ENCODE data around the gene UBE2I.

Gene UBE2I

DNA sequence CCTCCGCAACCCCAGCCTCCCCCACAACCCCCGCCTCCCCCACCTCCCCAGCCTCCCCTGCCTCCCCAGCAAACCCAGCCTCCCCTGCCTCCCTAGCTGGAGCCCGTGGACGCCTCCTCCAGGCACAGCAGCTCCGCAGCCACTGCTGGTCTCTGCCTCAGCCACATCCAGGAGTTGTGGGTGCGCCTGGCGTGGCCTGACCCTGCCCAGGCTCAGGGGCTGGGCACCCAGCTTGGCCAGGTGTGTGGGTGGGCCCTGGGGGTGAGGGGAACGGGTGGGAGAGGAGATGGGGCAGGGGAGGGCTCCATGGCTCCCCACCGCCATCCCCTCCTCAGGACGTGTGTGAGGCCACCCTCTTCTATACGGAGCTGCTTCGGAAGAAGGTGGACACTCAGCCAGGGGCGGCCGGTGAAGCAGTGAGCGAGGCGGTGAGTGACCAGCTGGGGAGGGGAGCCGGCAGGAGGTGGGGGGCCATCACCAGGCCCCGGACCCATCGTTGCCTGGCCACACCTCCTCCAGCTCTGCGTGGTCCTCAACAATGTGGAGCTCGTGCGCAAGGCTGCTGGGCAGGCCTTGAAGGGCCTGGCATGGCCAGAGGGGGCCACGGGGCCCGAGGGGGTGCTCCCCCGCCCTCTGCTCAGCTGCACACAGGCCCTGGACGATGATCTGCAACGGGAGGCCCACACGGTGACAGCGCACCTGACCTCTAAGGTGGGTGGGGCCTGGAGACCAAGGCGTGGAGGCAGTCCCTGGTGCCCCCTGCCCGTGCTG, 36.4 kb downstream of the UBE2I start:
- no peak for DNase-seq

DNA sequence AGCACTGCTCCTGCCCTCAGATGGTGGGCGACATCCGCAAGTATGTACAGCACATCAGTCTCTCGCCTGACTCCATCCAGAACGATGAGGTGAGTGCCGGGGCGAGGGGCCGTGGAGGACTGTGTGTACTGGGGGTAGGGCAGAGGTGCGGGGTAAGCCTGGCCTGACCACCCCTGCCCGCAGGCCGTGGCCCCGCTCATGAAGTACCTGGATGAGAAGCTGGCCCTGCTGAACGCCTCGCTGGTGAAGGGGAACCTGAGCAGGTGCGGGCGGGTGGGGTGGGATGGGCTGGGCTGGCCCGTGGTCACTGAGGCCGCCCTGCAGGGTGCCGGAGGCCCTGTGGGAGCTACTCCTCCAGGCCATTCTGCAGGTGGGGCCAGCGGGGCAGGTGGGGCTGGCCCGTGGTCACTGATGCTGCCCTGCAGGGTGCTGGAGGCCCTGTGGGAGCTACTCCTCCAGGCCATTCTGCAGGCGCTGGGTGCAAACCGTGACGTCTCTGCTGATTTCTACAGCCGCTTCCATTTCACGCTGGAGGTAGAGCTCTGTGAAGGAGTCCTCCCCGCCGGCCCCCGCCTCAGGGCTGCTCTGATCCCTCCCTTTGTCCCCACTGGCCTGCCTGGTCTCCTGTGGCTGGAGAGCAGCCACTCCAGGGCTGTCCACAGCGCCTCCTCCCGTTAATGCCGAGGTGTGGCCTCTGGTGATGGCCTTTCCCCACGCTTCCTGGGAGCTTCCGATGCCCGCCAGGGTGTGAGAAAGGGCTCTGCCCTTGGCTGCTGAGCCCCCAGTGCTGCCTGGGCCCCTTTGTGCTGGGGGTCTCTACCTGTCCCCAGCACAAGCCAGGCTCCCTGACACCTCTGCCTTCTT, 37.2 kb downstream of the UBE2I start:
- no peak for DNase-seq

DNA sequence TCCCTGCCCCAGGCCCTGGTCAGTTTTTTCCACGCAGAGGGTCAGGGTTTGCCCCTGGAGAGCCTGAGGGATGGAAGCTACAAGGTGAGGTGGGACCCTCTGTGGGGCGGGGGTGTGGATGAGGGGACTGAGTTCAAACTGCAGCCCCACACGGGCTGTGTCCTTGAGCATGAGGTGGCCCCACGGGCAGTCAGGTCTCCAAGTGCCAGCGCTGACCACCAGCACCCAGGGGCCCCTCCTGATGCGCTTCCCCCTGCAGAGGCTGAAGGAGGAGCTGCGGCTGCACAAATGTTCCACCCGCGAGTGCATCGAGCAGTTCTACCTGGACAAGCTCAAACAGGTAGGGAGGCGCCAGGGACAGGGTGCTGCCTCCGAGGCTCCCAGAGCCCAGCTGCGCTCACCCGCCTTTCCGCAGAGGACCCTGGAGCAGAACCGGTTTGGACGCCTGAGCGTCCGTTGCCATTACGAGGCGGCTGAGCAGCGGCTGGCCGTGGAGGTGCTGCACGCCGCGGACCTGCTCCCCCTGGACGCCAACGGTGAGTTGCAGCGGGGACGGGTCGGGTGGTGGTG, 37.9 kb downstream of the UBE2I start:
- DNase-seq, result no peak

DNA sequence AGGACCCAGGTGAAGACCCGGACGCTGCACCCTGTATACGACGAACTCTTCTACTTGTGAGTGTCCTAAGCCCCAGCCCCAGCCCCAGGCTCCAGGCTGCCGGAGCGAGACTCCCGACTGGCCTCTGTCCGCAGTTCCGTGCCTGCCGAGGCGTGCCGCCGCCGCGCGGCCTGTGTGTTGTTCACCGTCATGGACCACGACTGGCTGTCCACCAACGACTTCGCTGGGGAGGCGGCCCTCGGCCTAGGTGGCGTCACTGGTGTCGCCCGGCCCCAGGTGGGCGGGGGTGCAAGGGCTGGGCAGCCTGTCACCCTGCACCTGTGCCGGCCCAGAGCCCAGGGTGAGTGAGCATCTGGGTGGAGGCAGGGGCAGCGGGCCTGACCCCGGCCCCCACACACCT, 38.5 kb downstream of the UBE2I start:
- no peak for DNase-seq

DNA sequence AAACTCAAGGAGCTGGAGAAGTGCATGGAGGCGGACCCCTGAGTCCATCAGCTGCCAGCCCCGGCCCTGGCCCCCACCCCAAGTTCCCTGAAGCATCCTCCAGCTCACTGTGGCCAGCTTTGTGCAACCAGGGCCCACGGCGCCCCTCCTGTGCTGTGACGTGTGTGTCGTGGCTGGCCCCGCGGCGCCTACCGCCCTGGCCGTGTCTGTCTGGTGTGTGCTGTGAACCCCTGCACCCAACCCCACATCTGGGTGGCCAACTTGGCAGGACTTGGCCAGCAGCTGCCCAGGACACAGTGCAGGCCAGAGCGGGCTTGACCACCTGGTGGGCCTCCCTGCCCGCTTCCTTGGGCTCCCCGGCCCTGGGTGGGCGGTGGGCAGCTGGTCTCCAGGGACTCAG, 39.0 kb downstream of the UBE2I start:
- DNase-seq, result no peak

DNA sequence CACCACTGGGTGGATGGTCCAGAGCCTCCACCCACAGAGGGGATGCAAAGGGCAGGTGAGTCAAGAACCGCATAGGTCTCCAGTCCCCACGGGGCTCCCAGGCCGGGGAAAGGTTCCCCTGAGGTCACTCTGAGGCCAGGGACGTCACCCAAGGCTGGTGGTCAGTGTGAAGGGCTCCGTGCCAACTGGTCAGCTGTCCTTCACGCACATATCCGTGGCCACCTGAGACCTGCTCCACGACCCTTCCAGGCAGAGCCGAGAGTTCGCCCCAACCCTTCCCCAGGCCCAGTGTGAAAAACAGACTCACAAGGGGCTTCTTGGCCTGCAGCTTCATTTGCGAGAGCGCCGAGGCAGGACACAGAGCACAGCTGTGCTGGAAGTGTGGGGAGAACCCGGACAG, 39.5 kb downstream of the UBE2I start:
- DNase-seq, result no peak

DNA sequence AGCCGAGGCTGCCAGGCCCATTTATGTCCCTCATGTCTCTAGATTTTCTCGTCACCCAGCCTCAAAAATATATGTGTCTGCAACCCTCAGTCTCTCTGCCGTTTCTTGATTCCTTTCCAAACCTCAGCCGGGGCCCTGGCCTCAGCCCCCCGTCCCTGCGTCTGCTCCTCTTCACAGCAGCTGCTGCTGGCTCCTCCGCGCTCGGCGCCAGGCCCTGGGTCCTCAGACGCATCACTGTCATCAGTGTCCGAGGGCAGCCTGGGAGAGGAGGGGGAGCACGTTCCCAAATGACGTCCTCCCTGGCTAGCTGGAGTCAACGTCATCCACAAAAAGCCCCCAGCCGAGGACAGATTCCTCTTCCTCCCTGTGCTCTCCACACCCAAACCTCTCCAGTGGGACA, 39.9 kb downstream of the UBE2I start:
- DNase-seq, result no peak

DNA sequence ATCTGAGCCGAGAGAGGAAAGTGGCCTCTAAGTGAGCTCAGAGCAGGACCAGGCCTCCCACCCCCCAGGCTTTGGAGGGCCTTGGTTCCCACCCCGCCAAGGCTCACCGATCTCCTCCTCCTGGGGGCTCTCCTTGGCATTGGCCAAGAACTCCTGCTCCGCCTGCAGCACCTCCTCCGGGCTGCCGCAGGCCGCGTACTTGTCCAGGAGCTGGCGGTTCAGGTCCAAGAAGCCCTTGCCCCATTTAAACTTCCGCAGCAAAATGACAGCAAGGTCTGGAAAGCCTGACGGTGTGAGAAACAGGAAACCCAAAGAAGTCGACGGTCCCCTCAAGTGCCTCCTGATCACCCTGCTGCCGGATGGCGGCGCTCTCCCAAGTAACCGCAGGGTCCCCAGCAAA, 40.5 kb downstream of the UBE2I start:
- DNase-seq, result no peak

DNA sequence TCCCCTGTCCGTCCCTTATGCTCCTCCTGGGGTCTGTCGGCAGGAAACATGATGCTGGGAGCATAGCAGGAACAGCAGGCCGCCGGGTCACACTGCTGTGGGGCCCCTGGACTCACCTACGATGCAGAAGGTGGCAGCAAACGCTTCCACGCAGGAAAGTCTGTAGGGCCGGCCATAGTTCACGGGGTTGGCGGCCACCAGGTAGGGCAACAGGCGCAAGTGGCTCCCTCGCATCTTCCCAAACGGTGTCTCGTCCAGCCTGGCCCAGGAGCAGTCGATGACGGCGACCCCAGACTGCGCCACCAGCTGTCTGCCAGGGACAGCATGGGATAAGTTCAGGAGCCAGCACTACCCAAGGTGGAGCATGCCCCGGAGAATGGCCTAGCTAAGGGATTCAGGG, 41.3 kb downstream of the UBE2I start:
- no peak for DNase-seq

DNA sequence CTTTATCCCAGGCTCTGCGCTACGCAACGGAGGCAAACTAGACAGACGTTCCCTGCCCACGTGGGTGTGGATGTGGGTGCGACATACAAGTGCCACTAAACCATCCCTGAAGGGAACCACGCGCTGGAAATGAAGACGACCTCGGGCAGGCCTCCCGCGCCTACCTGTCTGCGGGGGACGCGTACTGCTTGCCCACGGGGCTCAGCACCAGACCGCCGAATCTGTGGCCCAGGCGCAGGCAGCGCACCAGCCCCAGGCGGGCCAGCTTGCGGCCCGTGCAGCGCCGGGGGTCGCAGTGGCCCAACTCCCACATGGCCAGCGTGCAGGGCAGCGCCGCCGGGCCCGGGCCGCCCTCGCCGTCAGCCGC, 41.8 kb downstream of the UBE2I start:
- no peak for DNase-seq

DNA sequence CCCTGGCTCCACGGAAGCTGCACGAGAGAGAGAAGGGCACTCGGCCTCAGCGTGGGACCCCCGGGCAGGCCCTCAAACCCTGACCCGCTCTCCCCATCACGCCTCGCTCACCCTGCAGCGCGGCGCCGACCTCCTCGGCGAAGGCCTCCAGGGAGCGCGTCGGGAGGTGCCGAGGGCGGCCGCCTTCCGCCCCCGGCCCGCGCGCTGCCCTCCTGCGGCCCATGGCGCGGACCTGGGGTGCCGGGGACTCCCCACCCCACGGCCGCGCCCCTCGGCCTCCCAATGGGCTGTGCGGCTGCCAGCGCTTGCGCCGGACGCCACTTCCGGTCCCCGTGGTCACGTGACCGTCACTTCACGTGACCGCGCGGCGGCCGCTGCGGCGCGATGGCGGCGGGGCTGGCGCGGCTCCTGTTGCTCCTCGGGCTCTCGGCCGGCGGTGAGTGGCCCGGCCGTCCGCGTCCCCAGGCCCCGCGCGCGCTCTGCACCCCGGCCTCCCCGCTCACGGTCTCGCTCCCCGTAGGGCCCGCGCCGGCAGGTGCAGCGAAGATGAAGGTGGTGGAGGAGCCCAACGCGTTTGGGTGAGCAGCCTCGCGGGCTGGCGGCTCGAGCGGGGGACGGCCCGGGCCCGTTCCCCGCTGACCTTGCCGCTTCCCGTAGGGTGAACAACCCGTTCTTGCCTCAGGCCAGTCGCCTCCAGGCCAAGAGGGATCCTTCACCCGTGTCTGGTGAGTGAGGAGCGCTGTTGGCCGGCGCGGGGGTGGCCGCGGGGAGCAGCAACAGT, 42.3 kb downstream of the UBE2I start, which contains the start of the genes GNPTG and TSR3:
Gene GNPTG (plus strand): TSS at position 350 of the 781 bp plus-strand sequence. CDS start 35 bp downstream, at position 385.
Gene TSR3 (minus strand): TSS at position 297 of the 781 bp plus-strand sequence. CDS start 74 bp downstream, at position 223.
- DNase-seq, result peak; percentile 86

DNA sequence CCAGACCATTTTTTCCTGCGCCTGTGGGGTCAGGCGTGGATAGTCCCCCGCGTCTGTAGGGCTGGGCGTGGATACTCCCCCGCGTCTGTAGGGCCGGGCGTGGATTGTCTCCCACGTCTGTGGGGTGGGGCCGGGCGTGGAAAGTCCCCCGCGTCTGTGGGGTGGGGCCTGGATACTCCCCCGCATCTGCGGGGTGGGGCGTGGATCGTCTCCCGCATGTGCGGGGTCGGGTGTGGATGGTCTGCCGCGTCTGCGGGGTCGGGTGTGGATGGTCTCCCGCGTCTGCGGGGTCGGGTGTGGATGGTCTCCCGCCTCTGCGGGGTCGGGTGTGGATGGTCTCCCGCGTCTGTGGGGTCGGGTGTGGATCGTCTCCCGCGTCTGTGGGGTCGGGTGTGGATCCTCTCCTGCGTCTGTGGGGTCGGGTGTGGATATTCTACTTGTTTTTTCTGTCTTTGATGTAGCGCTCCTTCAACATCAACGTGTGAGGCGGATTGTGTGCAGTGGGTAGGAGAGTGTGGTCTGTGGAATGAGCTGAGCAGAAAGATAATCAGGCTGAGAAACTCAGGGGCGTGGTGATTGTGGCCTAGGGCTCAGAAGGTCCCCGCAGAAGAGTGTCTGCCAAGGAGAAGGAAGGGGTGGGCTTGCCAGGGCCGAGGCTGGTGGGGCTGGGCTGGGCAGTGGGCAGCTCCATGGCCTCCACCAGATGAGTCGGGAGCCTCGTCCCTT, 45.5 kb downstream of the UBE2I start:
- no peak for DNase-seq

DNA sequence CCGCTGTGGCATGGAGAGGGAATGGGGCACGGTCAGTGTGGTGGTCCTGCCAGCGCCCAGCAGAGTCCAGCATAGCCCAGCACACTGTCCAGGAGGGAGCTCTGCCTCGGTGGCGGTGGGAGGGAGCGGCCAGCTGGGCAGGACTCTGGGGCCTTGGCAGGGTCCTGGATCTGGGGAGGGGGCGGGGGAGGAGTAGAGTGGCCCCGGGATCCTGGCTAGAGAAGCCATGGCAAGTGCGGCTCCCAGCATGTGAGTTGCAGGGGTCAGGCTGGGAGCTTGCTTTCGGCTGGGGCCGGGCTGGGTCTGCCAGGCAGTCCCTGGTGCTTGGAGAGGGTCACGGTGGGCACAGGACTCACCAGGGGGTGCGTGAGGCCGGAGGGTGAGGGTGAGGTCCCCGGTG, 46.2 kb downstream of the UBE2I start:
- no peak for DNase-seq

DNA sequence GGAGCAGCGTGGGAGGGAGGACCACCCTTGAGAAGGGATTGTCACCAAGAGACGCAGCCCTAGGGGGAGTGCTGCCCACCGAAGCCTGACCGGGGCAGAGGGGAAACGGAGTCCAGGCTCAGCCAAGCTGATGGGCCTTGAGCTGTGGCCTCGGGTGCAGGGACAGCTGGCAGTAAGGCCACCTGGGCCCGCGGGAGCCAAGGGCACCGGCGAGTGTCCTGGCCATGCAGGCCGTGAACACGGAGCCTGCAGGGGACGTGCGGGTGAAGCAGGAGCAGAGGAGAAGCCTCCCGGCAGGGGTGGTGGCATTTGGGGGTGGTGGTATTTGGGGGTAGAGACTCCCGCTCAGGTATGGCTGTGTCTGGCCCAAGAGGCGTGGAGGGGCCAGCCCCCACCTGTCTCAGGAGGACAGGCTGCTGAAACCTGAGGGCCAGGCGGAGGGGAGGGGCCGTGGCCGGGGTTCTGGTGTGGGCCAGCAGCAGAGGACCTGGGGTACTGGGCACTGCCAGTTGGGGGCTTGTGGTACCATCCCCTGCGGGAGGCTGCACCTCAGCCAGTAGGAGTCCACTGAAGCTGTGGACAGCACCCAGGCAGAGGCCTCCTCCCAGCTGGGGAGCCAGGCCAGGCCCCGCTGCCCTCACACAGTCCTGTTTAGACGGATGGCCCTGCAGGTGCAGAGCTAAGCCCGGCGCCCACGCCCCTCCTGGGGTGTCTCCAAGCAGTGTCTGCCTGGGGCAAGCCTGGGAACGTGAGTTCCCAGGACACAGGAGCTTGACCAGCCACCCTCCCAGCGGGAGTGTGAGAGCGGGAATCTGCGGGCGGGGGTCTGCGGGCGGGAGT, 46.8 kb downstream of the UBE2I start:
- DNase-seq, result no peak

DNA sequence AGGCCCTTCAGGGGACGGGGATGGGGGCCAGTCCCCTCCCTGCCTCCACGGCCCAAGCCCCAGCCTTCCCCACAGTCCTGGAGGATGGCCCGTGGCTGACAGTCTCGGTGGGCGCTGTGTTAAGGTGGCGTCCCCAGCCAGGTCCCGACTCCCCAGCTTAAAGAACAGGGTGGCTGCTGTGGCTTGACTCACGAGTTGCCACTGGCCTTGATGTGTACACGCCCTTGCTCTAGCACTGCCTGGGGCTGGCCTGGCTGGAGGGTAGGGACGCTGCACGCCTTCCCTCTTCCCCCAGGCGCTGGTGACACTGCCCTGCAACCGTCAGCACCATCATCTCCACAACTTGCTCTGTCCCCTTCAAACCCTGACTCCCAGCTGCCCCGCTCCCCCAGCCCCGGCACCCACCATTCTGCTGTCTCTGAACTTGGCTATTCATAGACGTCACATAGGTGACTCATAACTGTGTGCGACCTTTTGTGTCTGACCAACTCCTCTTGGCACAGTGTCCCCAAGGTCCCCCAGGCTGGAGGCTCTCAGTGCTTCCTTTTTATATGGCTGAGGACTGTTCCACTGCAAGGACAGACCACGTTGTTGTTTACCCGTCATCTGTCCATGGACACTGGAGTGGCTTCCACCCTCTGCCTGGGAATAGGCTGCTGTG, 48.6 kb downstream of the UBE2I start:
- DNase-seq, result no peak

DNA sequence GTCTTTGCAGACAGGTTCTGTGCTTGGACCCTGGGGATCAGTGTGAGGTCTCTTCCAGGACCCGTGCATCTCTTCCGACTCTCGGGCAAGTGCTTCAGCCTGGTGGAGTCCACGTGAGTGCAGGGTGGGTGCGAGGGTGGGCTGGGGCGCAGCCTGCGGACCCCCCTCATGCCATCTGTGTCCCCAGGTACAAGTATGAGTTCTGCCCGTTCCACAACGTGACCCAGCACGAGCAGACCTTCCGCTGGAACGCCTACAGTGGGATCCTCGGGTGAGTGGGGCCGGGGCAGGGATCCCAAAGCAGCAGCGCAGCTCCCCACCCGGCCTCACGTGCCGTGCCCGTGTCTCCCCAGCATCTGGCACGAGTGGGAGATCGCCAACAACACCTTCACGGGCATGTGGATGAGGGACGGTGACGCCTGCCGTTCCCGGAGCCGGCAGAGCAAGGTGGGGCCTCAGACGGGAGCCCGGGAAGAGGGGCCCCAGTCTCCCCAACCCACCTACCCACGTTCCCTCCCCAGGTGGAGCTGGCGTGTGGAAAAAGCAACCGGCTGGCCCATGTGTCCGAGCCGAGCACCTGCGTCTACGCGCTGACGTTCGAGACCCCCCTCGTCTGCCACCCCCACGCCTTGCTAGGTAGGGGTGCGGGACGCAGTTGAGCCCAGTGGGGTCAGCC, 52.4 kb downstream of the UBE2I start:
- DNase-seq, result no peak

DNA sequence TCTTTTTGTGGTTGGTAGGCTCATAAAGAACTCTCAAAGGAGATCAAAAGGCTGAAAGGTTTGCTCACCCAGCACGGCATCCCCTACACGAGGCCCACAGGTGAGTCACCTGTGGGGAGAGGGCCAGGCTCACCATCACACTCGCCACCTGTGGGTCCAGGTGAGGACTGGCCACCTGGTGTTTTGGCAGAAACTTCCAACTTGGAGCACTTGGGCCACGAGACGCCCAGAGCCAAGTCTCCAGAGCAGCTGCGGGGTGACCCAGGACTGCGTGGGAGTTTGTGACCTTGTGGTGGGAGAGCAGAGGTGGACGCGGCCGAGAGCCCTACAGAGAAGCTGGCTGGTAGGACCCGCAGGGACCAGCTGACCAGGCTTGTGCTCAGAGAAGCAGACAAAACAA, 53.4 kb downstream of the UBE2I start:
- DNase-seq, result no peak

DNA sequence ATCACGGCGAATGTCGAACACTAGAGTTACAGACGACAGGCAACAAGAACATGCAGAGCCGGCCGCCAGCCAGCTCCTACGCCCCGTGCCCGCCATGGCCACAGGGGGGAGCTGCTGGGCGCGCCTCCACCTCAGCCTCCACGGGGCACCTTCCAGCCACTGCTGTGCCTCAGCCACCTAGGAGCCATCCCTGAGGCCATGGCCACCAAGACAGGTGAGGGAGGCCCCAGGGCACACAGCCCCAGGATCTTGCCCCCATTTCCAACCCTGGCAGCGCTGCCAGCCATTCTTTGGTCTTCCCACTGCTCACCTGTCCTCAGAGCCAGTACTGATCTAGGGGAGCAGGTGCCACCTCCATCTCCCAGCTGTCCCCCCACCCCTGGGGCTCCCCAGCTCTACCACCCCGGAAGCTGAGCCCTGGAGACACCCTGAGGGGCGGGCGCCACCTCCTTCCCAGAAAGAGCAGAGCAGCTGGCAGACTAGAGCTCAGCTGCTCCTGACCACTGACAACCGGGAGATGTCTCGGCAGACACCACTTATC, 54.1 kb downstream of the UBE2I start:
- no peak for DNase-seq

DNA sequence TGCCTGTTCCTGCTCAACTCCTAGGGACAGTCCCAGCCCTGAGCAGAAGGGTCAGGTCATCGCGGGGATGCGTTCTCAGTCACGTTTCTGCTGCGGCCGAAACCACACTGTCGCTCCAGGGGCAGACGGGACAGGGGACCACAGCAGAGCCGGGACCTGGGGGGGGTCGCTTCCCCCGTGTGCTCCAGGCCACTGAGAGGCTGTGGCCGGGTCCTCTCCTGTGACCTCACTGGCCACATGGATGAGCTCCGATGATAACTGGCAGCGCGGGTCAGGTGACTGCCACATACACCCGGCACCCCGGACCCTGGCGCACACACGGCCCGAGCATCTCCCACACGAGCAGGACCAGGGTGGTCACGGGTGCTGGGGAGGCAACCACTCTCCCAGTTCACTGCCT, 55.1 kb downstream of the UBE2I start:
- no peak for DNase-seq

Measured in fibroblast of upper back skin (primary cell).